ENCODE measurements around the gene NUTM2E. TPM values are rescaled to one million over a fixed set of nuclear protein-coding genes. Genes with fewer than 3 reads are reported as not detected.
"Not testable (repeated sequence)": the region's sequence is repeated elsewhere in the genome, so short reads cannot be mapped to it uniquely, and the experiment has no call there.

NUTM2E gene
- 0.13 TPM in 1 of 2 replicates, not detected in the other for total RNA-seq

GRCh38 chr10:79826496-79827215 is at the start of gene NUTM2E:
TSS of gene NUTM2E (plus strand) at chr10:79826739. CDS start at chr10:79841741, 15,002 bp downstream.
- FAIRE-seq; H3K36me3 ChIP-seq (ENCODE audit: control insufficient read depth, insufficient read depth, low read length); H3K27me3 ChIP-seq (ENCODE audit: control insufficient read depth, insufficient read depth, low read length): not testable (repeated sequence)
- peak; percentile 47 for DNase-seq (ENCODE audit: low read depth)
- peak within 1 kb of the TSS; percentile 53 for H3K4me3 ChIP-seq (ENCODE audit: low read depth, low read length)

- peak; percentile 8 for DNase-seq (ENCODE audit: low read depth)
- not testable (repeated sequence) for FAIRE-seq; H3K36me3 ChIP-seq (ENCODE audit: control insufficient read depth, insufficient read depth, low read length); H3K4me3 ChIP-seq (ENCODE audit: low read depth, low read length); H3K27me3 ChIP-seq (ENCODE audit: control insufficient read depth, insufficient read depth, low read length)
Measured at GRCh38 chr10:79777997-79778396, 48.5 kb upstream of the NUTM2E start.

GRCh38 chr10:79779310-79779938 is 47.1 kb upstream of the NUTM2E start:
- FAIRE-seq; H3K36me3 ChIP-seq (ENCODE audit: control insufficient read depth, insufficient read depth, low read length); H3K27me3 ChIP-seq (ENCODE audit: control insufficient read depth, insufficient read depth, low read length); H3K4me3 ChIP-seq (ENCODE audit: low read depth, low read length): not testable (repeated sequence)
- DNase-seq (ENCODE audit: low read depth) = peak; percentile 63
- peak; percentile 54 for TF ChIP-seq CTCF (IDR thresholded peaks at IDR 0.05; ENCODE audit: insufficient read depth, low read length, severe bottlenecking)

DNA sequence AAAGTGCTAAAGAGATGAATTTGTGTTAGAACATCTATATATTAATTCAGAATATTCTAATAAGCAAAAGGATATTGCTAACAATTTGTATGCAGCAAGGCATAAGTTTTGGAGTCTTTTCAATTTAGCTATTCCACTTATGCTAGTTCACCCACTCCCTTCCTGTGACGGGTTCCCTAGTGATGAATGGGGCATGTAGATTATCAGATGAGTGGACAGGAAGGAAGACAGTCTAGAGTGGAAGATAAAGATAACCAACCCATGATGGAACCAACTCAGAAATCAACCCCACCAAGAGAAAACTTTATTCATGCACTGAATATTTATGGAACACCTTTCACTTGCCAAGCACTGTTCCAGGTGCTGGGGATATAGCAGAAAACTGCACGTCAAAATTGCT is 46.5 kb upstream of the NUTM2E start:
- not testable (repeated sequence) for H3K27me3 ChIP-seq (ENCODE audit: control insufficient read depth, insufficient read depth, low read length); FAIRE-seq; DNase-seq (ENCODE audit: low read depth); H3K4me3 ChIP-seq (ENCODE audit: low read depth, low read length); H3K36me3 ChIP-seq (ENCODE audit: control insufficient read depth, insufficient read depth, low read length)

DNA sequence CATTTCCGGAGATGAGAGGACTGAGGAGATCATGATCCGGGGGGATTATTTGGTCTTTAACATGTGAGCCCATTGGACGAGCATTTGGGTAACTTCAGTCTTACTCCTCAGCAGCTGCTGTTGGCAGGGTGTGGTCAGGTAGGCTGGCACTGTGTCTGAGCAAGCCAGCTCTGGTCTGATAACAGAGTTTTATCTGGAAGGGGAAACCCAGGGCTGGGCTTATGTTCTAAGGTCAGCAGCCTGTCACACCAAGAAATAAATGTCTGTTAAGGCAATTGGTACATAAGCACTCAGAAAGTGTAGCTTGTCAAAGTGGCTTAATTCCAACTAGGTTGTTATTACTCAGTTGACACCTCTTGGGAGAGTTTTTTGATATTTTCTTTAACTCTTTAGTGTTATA is 45.0 kb upstream of the NUTM2E start:
- H3K4me3 ChIP-seq (ENCODE audit: low read depth, low read length); H3K36me3 ChIP-seq (ENCODE audit: control insufficient read depth, insufficient read depth, low read length); DNase-seq (ENCODE audit: low read depth); H3K27me3 ChIP-seq (ENCODE audit: control insufficient read depth, insufficient read depth, low read length); FAIRE-seq: not testable (repeated sequence)

DNA sequence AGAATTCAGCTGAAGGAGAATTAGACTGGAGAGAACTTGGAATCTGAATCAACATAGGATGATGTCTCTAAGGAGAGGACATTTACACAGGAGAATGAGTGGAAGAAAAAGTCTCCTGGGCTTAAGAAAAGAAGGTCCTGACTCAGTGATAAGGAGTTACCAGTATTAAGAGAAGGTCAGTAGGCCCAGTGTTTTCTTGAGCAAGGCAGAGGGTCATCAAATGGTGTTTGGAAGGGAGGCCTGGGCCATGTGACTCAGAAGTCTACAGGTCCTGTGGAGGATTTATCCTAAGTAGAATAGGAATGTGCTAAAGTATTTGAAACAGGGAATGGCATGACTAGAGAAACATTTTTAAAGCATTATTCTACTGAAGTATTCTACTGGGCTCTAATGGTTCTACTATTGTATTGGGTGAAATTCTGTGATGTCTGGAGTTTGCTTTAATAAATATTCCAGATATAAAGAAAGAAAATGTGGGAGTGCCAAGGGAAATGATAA is 39.0 kb upstream of the NUTM2E start:
- H3K36me3 ChIP-seq (ENCODE audit: control insufficient read depth, insufficient read depth, low read length); DNase-seq (ENCODE audit: low read depth); H3K4me3 ChIP-seq (ENCODE audit: low read depth, low read length); FAIRE-seq; H3K27me3 ChIP-seq (ENCODE audit: control insufficient read depth, insufficient read depth, low read length): not testable (repeated sequence)

DNA sequence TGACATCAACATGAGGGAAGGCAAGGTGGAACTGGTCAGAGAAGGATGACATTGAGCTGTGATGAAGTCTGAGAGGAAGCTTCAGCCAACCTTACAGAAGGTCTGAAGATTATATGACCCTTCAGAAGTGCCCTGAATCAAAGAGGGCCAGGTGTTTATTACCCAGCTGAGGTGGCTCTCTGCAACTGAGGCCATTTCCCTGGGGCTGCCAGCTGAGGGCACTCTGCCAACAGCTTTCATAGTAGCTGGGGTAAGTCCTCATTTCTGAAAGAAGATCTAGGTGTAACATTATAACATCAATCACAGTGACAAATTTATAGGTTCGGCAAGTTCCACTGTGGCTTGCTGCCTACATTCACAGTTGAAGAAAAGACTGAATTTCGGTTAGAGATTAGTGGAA is 37.2 kb upstream of the NUTM2E start:
- H3K36me3 ChIP-seq (ENCODE audit: control insufficient read depth, insufficient read depth, low read length); DNase-seq (ENCODE audit: low read depth); FAIRE-seq; H3K4me3 ChIP-seq (ENCODE audit: low read depth, low read length); H3K27me3 ChIP-seq (ENCODE audit: control insufficient read depth, insufficient read depth, low read length): not testable (repeated sequence)

GRCh38 chr10:79791906-79792517 is 34.5 kb upstream of the NUTM2E start:
- not testable (repeated sequence) for FAIRE-seq; DNase-seq (ENCODE audit: low read depth); H3K4me3 ChIP-seq (ENCODE audit: low read depth, low read length)

DNA sequence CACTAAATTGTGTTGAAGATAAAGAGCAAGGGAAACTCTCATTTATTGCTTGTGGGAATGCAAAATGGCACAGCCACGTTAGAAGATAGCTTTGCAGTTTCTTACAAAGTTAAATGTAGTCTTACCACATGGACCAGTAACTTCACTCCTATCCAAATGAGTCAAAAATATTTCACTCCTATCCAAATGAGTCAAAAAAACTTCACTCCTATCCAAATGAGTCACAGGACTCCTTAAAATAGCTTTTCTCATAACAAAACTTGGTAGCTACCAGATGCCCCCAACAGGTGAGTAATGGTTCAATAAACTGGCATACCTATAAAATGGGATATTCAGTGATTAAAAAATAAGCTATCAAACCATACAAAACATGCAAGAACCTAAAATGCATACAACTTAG is 27.2 kb upstream of the NUTM2E start:
- H3K27me3 ChIP-seq (ENCODE audit: control insufficient read depth, insufficient read depth, low read length); FAIRE-seq; DNase-seq (ENCODE audit: low read depth); H3K36me3 ChIP-seq (ENCODE audit: control insufficient read depth, insufficient read depth, low read length); H3K4me3 ChIP-seq (ENCODE audit: low read depth, low read length): not testable (repeated sequence)

More at GRCh38 chr10:79791906-79792517, 34.5 kb upstream of the NUTM2E start:
- H3K27me3 ChIP-seq (ENCODE audit: control insufficient read depth, insufficient read depth, low read length); H3K36me3 ChIP-seq (ENCODE audit: control insufficient read depth, insufficient read depth, low read length): not testable (repeated sequence)

GRCh38 chr10:79805857-79806256 is 20.7 kb upstream of the NUTM2E start:
- not testable (repeated sequence) for H3K36me3 ChIP-seq (ENCODE audit: control insufficient read depth, insufficient read depth, low read length); H3K27me3 ChIP-seq (ENCODE audit: control insufficient read depth, insufficient read depth, low read length); H3K4me3 ChIP-seq (ENCODE audit: low read depth, low read length); FAIRE-seq; DNase-seq (ENCODE audit: low read depth)

GRCh38 chr10:79811895-79812294 is 14.6 kb upstream of the NUTM2E start:
- not testable (repeated sequence) for H3K36me3 ChIP-seq (ENCODE audit: control insufficient read depth, insufficient read depth, low read length); FAIRE-seq; H3K4me3 ChIP-seq (ENCODE audit: low read depth, low read length); H3K27me3 ChIP-seq (ENCODE audit: control insufficient read depth, insufficient read depth, low read length); DNase-seq (ENCODE audit: low read depth)

DNA sequence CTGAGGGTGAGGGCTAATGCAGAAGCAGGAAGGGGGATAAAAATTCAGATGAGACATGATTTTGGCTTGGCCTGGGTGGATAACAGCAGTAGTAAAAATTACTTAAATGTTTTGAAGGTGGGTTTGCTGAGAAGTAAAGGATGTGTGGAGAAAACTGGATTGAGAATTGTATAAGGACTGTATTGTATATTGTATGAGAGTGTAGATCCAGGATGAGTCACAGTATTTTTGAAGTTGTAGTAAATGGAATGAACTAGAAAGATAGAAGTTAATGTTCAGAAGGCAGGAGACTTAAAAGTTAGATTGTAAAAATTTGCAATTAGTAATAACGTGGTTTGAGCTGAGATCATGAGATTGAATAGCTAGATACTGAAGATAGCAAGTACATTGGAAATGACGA is 10.2 kb upstream of the NUTM2E start:
- not testable (repeated sequence) for H3K4me3 ChIP-seq (ENCODE audit: low read depth, low read length); FAIRE-seq; H3K27me3 ChIP-seq (ENCODE audit: control insufficient read depth, insufficient read depth, low read length); DNase-seq (ENCODE audit: low read depth); H3K36me3 ChIP-seq (ENCODE audit: control insufficient read depth, insufficient read depth, low read length)

GRCh38 chr10:79823387-79823786 is 3.2 kb upstream of the NUTM2E start:
- H3K4me3 ChIP-seq (ENCODE audit: low read depth, low read length); H3K27me3 ChIP-seq (ENCODE audit: control insufficient read depth, insufficient read depth, low read length); FAIRE-seq; DNase-seq (ENCODE audit: low read depth); H3K36me3 ChIP-seq (ENCODE audit: control insufficient read depth, insufficient read depth, low read length): not testable (repeated sequence)

Measured in bronchial epithelial cell (primary cell).